ENCODE data around the gene CDHR3.

Gene CDHR3

GRCh38 chr7:106069471-106070200, 106.6 kb downstream of the CDHR3 start:
- DNase-seq: no peak

- no peak for DNase-seq
These were observed 107.1 kb downstream of the CDHR3 start for GRCh38 chr7:106070201-106070551.

- peak; percentile 51 for DNase-seq
These were observed 107.6 kb downstream of the CDHR3 start for GRCh38 chr7:106070567-106071254.

GRCh38 chr7:106071356-106071998, 108.4 kb downstream of the CDHR3 start:
- peak; percentile 91 for DNase-seq

- peak; percentile 86 for DNase-seq
These were observed 109.1 kb downstream of the CDHR3 start for GRCh38 chr7:106071999-106072714.

- DNase-seq: no peak
These were observed 109.6 kb downstream of the CDHR3 start for GRCh38 chr7:106072715-106073091.

GRCh38 chr7:106073701-106074100, 110.6 kb downstream of the CDHR3 start:
- DNase-seq: no peak

- no peak for DNase-seq
These were observed 111.2 kb downstream of the CDHR3 start for GRCh38 chr7:106074257-106074656.

- DNase-seq: no peak
These were observed 112.9 kb downstream of the CDHR3 start for GRCh38 chr7:106075937-106076336.

- no peak for DNase-seq
These were observed 113.5 kb downstream of the CDHR3 start for GRCh38 chr7:106076537-106076936.

- no peak for DNase-seq
These were observed 117.4 kb downstream of the CDHR3 start for GRCh38 chr7:106080300-106080987.

GRCh38 chr7:106082087-106082854, 119.2 kb downstream of the CDHR3 start:
- no peak for DNase-seq

Data from hematopoietic multipotent progenitor cell treated with erythropoietin and hydrocortisone succinate and interleukin-3 and kit ligand, for 4 days (in vitro differentiated cells).